Stimulated activated naive B cell treated with anti-CD40 and anti-IgM and Interleukin-4, amounts not matched to agents 10 μg/mL and 1 μg/mL and 100 μg/mL, for 72 hours (primary cell): ENCODE data around the gene CARMIL1.
"Not testable (repeated sequence)": the region's sequence is repeated elsewhere in the genome, so short reads cannot be mapped to it uniquely, and the experiment has no call there.

Experiments used
- ATAC-seq, 2 donors: fragments of 150-1000 bp; cut with Tn5 transposase; replicated peaks; 2 replicates each; pipeline ENCODE4 v1.10.0; 2021; ENCODE audit warnings: moderate library complexity in 1 of 2
- DNase-seq: peaks from one replicate; pipeline ENCODE4 v3.0.0; 2021
- H3K27ac Mint-ChIP-seq: one replicate; pipeline ENCODE4 v1.8.0; 2022; ENCODE audit warnings: mild to moderate bottlenecking, mixed read lengths
- H3K27me3 Mint-ChIP-seq, 2 donors: one replicate each; pipeline ENCODE4 v1.8.0; 2022; ENCODE audit warnings: mixed read lengths in 2 of 2
- H3K36me3 Mint-ChIP-seq, 2 donors: one replicate each; pipeline ENCODE4 v1.8.0; 2022; ENCODE audit warnings: mixed read lengths in 2 of 2, mild to moderate bottlenecking in 1 of 2
- H3K4me1 Mint-ChIP-seq, 2 donors: one replicate each; pipeline ENCODE4 v1.8.0; 2022; ENCODE audit warnings: mixed read lengths in 2 of 2, mild to moderate bottlenecking in 1 of 2
- H3K4me3 Mint-ChIP-seq, 2 donors: one replicate each; pipeline ENCODE4 v1.8.0; 2022; ENCODE audit warnings: mild to moderate bottlenecking in 2 of 2, mixed read lengths in 2 of 2, moderate library complexity in 1 of 2
- H3K9me3 Mint-ChIP-seq, 2 donors: one replicate each; pipeline ENCODE4 v1.8.0; 2022; ENCODE audit warnings: mixed read lengths in 2 of 2, mild to moderate bottlenecking in 1 of 2

The CARMIL1 gene

GRCh38 chr6:25442898-25443297, 163.7 kb downstream of the CARMIL1 start:
- Mint-ChIP-seq H3K9me3 (peaks cover 5 to 13% of the 10 kb centered on the region in 2 donors), H3K36me3 (peaks cover 14 to 21% of the 10 kb centered on the region in 2 donors), H3K27ac (no peak overlapping the region), H3K4me1 (peaks cover 9 to 28% of the 10 kb centered on the region in 2 donors), H3K4me3 (no peak overlapping the region), H3K27me3 (no peaks in the 10 kb centered on the region)
- no peak for ATAC-seq
- no peak for DNase-seq

- peaks cover 5 to 13% of the 10 kb centered on the region in 2 donors for H3K9me3 Mint-ChIP-seq
- peaks cover 14 to 21% of the 10 kb centered on the region in 2 donors for H3K36me3 Mint-ChIP-seq
- not testable (repeated sequence) for ATAC-seq, H3K4me3 Mint-ChIP-seq, H3K27ac Mint-ChIP-seq, DNase-seq, H3K27me3 Mint-ChIP-seq
- peaks cover 12 to 41% of the 10 kb centered on the region in 2 donors for H3K4me1 Mint-ChIP-seq
Observed at GRCh38 chr6:25444521-25444920, 165.3 kb downstream of the CARMIL1 start.

- H3K9me3 Mint-ChIP-seq, result peaks cover 5 to 13% of the 10 kb centered on the region in 2 donors
- peak overlapping the region; percentile 4 for H3K27ac Mint-ChIP-seq
- H3K36me3 Mint-ChIP-seq, result peaks cover 14 to 21% of the 10 kb centered on the region in 2 donors
- no peaks in the 10 kb centered on the region for H3K27me3 Mint-ChIP-seq
- H3K4me3 Mint-ChIP-seq, result no peak overlapping the region
- peak; percentile 84 to 90 for ATAC-seq
- DNase-seq, result no peak
- H3K4me1 Mint-ChIP-seq, result peaks cover 13 to 47% of the 10 kb centered on the region in 2 donors
Observed at GRCh38 chr6:25446830-25447569, 167.8 kb downstream of the CARMIL1 start.

GRCh38 chr6:25447570-25447929, 168.4 kb downstream of the CARMIL1 start:
- H3K4me1 Mint-ChIP-seq, result peaks cover 13 to 43% of the 10 kb centered on the region in 2 donors

GRCh38 chr6:25448965-25449538, 169.9 kb downstream of the CARMIL1 start:
- peak overlapping the region; percentile 27 for H3K27ac Mint-ChIP-seq

More at GRCh38 chr6:25447570-25447929, 168.4 kb downstream of the CARMIL1 start:
- Mint-ChIP-seq H3K27ac (peak overlapping the region; percentile 6), H3K9me3 (peaks cover 5 to 13% of the 10 kb centered on the region in 2 donors), H3K27me3 (no peaks in the 10 kb centered on the region), H3K36me3 (peaks cover 14 to 21% of the 10 kb centered on the region in 2 donors), H3K4me3 (no peak overlapping the region)
- DNase-seq (no peak), ATAC-seq (peak; percentile 63 to 65)

GRCh38 chr6:25449774-25450173, 170.6 kb downstream of the CARMIL1 start:
- Mint-ChIP-seq H3K4me3 (no peak overlapping the region), H3K27ac (no peak overlapping the region), H3K36me3 (peaks cover 14 to 18% of the 10 kb centered on the region in 2 donors), H3K27me3 (no peaks in the 10 kb centered on the region), H3K4me1 (peaks cover 13 to 39% of the 10 kb centered on the region in 2 donors), H3K9me3 (peaks cover 5 to 13% of the 10 kb centered on the region in 2 donors)
- ATAC-seq (no peak), DNase-seq (no peak)

More at GRCh38 chr6:25448965-25449538, 169.9 kb downstream of the CARMIL1 start:
- Mint-ChIP-seq H3K36me3 (peaks cover 14 to 21% of the 10 kb centered on the region in 2 donors), H3K9me3 (peaks cover 5 to 13% of the 10 kb centered on the region in 2 donors), H3K4me3 (no peak overlapping the region), H3K4me1 (peaks cover 13 to 39% of the 10 kb centered on the region in 2 donors), H3K27me3 (no peaks in the 10 kb centered on the region)
- ATAC-seq, result no peak
- no peak for DNase-seq

GRCh38 chr6:25450469-25451198, 171.5 kb downstream of the CARMIL1 start:
- Mint-ChIP-seq H3K4me1 (peaks cover 13 to 39% of the 10 kb centered on the region in 2 donors), H3K27me3 (no peaks in the 10 kb centered on the region), H3K4me3 (no peak overlapping the region), H3K36me3 (peaks cover 9 to 15% of the 10 kb centered on the region in 2 donors), H3K27ac (no peak overlapping the region), H3K9me3 (peaks cover 0 to 9% of the 10 kb centered on the region in 2 donors)
- DNase-seq, result no peak
- no peak for ATAC-seq

- Mint-ChIP-seq H3K27me3 (no peaks in the 10 kb centered on the region), H3K36me3 (peaks cover 4 to 6% of the 10 kb centered on the region in 2 donors), H3K4me1 (peaks cover 10 to 29% of the 10 kb centered on the region in 2 donors), H3K4me3 (no peak overlapping the region), H3K27ac (no peak overlapping the region), H3K9me3 (no peaks in the 10 kb centered on the region)
- DNase-seq, result no peak
- ATAC-seq, result peak; percentile 48 to 61
Observed at GRCh38 chr6:25452031-25452430, 172.9 kb downstream of the CARMIL1 start.

- H3K27me3 Mint-ChIP-seq, result no peaks in the 10 kb centered on the region
- DNase-seq (no peak), ATAC-seq (no peak)
- no peak overlapping the region for H3K27ac Mint-ChIP-seq
- peaks cover 5 to 17% of the 10 kb centered on the region in 2 donors for H3K4me1 Mint-ChIP-seq
- peaks cover 0 to 1% of the 10 kb centered on the region in 2 donors for H3K36me3 Mint-ChIP-seq
- H3K4me3 Mint-ChIP-seq, result no peak overlapping the region
- H3K9me3 Mint-ChIP-seq, result no peaks in the 10 kb centered on the region
Observed at GRCh38 chr6:25453288-25453687, 174.1 kb downstream of the CARMIL1 start.

- H3K4me3 Mint-ChIP-seq, result no peak overlapping the region
- DNase-seq (no peak), ATAC-seq (no peak)
- no peaks in the 10 kb centered on the region for H3K9me3 Mint-ChIP-seq
- no peak overlapping the region for H3K27ac Mint-ChIP-seq
- peaks cover 4 to 11% of the 10 kb centered on the region in 2 donors for H3K4me1 Mint-ChIP-seq
- peaks cover 0 to 1% of the 10 kb centered on the region in 2 donors for H3K36me3 Mint-ChIP-seq
- H3K27me3 Mint-ChIP-seq, result no peaks in the 10 kb centered on the region
Observed at GRCh38 chr6:25454136-25454535, 175.0 kb downstream of the CARMIL1 start.

GRCh38 chr6:25456249-25457040, 177.3 kb downstream of the CARMIL1 start:
- Mint-ChIP-seq H3K9me3 (no peaks in the 10 kb centered on the region), H3K27ac (no peak overlapping the region), H3K27me3 (no peaks in the 10 kb centered on the region), H3K4me3 (no peak overlapping the region), H3K36me3 (peaks cover 0 to 1% of the 10 kb centered on the region in 2 donors), H3K4me1 (peaks cover 2 to 8% of the 10 kb centered on the region in 2 donors)
- ATAC-seq (no peak), DNase-seq (no peak)

- Mint-ChIP-seq H3K36me3 (peaks cover 0 to 1% of the 10 kb centered on the region in 2 donors), H3K9me3 (no peaks in the 10 kb centered on the region), H3K27ac (no peak overlapping the region), H3K27me3 (no peaks in the 10 kb centered on the region), H3K4me1 (no peaks in the 10 kb centered on the region), H3K4me3 (no peak overlapping the region)
- ATAC-seq (no peak), DNase-seq (no peak)
Observed at GRCh38 chr6:25457516-25457915, 178.3 kb downstream of the CARMIL1 start.

- H3K36me3 Mint-ChIP-seq, result peaks cover 1 to 2% of the 10 kb centered on the region in 2 donors
- H3K4me1 Mint-ChIP-seq, result no peaks in the 10 kb centered on the region
- DNase-seq (no peak), ATAC-seq (no peak)
- no peaks in the 10 kb centered on the region for H3K9me3 Mint-ChIP-seq
- no peaks in the 10 kb centered on the region for H3K27me3 Mint-ChIP-seq
- no peak overlapping the region for H3K27ac Mint-ChIP-seq
- no peak overlapping the region for H3K4me3 Mint-ChIP-seq
Observed at GRCh38 chr6:25458485-25458884, 179.3 kb downstream of the CARMIL1 start.
